ENCODE data around the gene FBXL19. TPM values are rescaled to one million over a fixed set of nuclear protein-coding genes. Genes with fewer than 3 reads are reported as not detected.
A peak's percentile ranks its signal among the peaks of the same experiment; 100 is the strongest.

Gene FBXL19
- total and polyA plus RNA-seq, 10 donors, result 4.3 to 24.7 (median 17.4) TPM

GRCh38 chr16:30986129-30986991 is 63.0 kb downstream of the FBXL19 start:
- Histone ChIP-seq H3K4me1 (peaks cover 6 to 30% (median 25%) of the 10 kb centered on the region in 6 donors), H3K9me3 (no peaks in the 10 kb centered on the region), H3K27me3 (replicated peaks in 1 of 7) (no peaks in the 10 kb centered on the region), H3K36me3 (peaks cover 0 to 63% (median 36%) of the 10 kb centered on the region in 6 donors), H3K4me3 (peak overlapping the region in 4 of 8 donors; percentile 38 to 65 (median 47)), H3K27ac (peak overlapping the region in 4 of 8 donors; percentile 73 to 81 (median 80))
- intact Hi-C loops (cut with DNase I; ENCODE audit: low total_unique reads), result loop anchor here (5.0 to 10.0 kb wide), 2 partner anchors 108 to 456 kb away; partner anchors contain the start of genes VKORC1 and ZNF843
- no peak for TF ChIP-seq CTCF (IDR thresholded peaks at IDR 0.05 in 8 of 11, conservative IDR thresholded peaks at IDR 0.05 in 3 of 11)
- 87 to 94% (median 89%) methylated on average over 12 to 29 of the region's 29 CpGs for WGBS, 5 donors
- DNase-seq, result no peak

GRCh38 chr16:30987581-30988190 is 64.3 kb downstream of the FBXL19 start:
- TF ChIP-seq POLR2AphosphoS5 (IDR thresholded peaks at IDR 0.05) (peak in 1 of 3 donors; percentile 26), POLR2A (IDR thresholded peaks at IDR 0.05) (no peak), CTCF (IDR thresholded peaks at IDR 0.05 in 8 of 11, conservative IDR thresholded peaks at IDR 0.05 in 3 of 11) (no peak)
- intact Hi-C loops (cut with DNase I; ENCODE audit: low total_unique reads), result loop anchor here (5.0 to 10.0 kb wide), 2 partner anchors 107 to 455 kb away; partner anchors contain the start of genes VKORC1 and ZNF843
- H3K27me3 ChIP-seq (replicated peaks in 1 of 7), result no peaks in the 10 kb centered on the region
- 92 to 96% (median 94%) methylated on average over 10 to 30 of the region's 30 CpGs for WGBS, 5 donors
- no peak overlapping the region for H3K27ac ChIP-seq
- no peak for DNase-seq
- H3K4me1 ChIP-seq, result peaks cover 6 to 30% (median 25%) of the 10 kb centered on the region in 6 donors
- no peak overlapping the region for H3K4me3 ChIP-seq
- peaks cover 0 to 50% (median 25%) of the 10 kb centered on the region in 6 donors for H3K36me3 ChIP-seq
- H3K9me3 ChIP-seq, result no peaks in the 10 kb centered on the region

GRCh38 chr16:30989469-30990047 is 66.2 kb downstream of the FBXL19 start:
- WGBS, 5 donors, result 89 to 93% (median 89%) methylated on average over 22 to 23 of the region's 23 CpGs
- Histone ChIP-seq H3K4me3 (no peak overlapping the region), H3K4me1 (peaks cover 6 to 27% (median 20%) of the 10 kb centered on the region in 6 donors), H3K9me3 (no peaks in the 10 kb centered on the region), H3K27me3 (replicated peaks in 1 of 7) (no peaks in the 10 kb centered on the region), H3K27ac (no peak overlapping the region), H3K36me3 (peaks cover 0 to 31% (median 7%) of the 10 kb centered on the region in 6 donors)
- no peak for DNase-seq
- TF ChIP-seq POLR2AphosphoS5 (IDR thresholded peaks at IDR 0.05), result no peak
- TF ChIP-seq POLR2A (IDR thresholded peaks at IDR 0.05), result no peak
- intact Hi-C loops (cut with DNase I; ENCODE audit: low total_unique reads), result loop anchor here (5.0 to 10.0 kb wide), 3 partner anchors 105 to 878 kb away; partner anchors contain the start of genes VKORC1 and ZNF843

- DNase-seq, result no peak
- H3K4me1 ChIP-seq, result peaks cover under 1 to 22% (median 15%) of the 10 kb centered on the region in 6 donors
- no peak overlapping the region for H3K27ac ChIP-seq
- TF ChIP-seq CTCF (IDR thresholded peaks at IDR 0.05 in 8 of 11, conservative IDR thresholded peaks at IDR 0.05 in 3 of 11) (no peak), POLR2A (IDR thresholded peaks at IDR 0.05) (no peak), POLR2AphosphoS5 (IDR thresholded peaks at IDR 0.05) (no peak)
- 74 to 83% (median 76%) methylated on average over 7 to 12 of the region's 12 CpGs for WGBS, 5 donors
- no peak overlapping the region for H3K4me3 ChIP-seq
- intact Hi-C loops (cut with DNase I; ENCODE audit: low total_unique reads), result loop anchor here (5.0 kb wide), 1 partner anchor 877 kb away; no protein-coding TSS in a partner anchor
- no peaks in the 10 kb centered on the region for H3K27me3 ChIP-seq (replicated peaks in 1 of 7)
- no peaks in the 10 kb centered on the region for H3K9me3 ChIP-seq
- peaks cover 0 to 29% (median 7%) of the 10 kb centered on the region in 6 donors for H3K36me3 ChIP-seq
These were observed 66.7 kb downstream of the FBXL19 start for GRCh38 chr16:30990105-30990504.
